H9 (cell line): Measurements from ENCODE around the gene PTTG1IP. TPM values are rescaled to one million over a fixed set of nuclear protein-coding genes. Genes with fewer than 3 reads are reported as not detected.

Experiments used
- DNase-seq: peaks from one replicate; pipeline ENCODE4 v3.0.0-alpha.2; 2017
- H2AFZ ChIP-seq: one replicate; pipeline ENCODE4 v1.6.1; 2013; ENCODE audit warnings: mild to moderate bottlenecking, low read length, control low read depth, moderate library complexity
- H2AK5ac ChIP-seq: 2 replicates; pipeline ENCODE4 v1.6.1; 2013; ENCODE audit warnings: low read length, control low read depth, mixed read lengths; ENCODE audit not compliant: insufficient read length
- H2BK120ac ChIP-seq: one replicate; pipeline ENCODE4 v1.6.1; 2013; ENCODE audit warnings: low read depth, mild to moderate bottlenecking, low read length, control low read depth, inconsistent platforms; ENCODE audit not compliant: poor library complexity, severe bottlenecking
- H2BK12ac ChIP-seq: 2 replicates; pipeline ENCODE4 v1.6.1; 2013; ENCODE audit warnings: low read length, control low read depth, mixed read lengths, low read depth; ENCODE audit not compliant: insufficient read length
- H2BK15ac ChIP-seq: 2 replicates; pipeline ENCODE4 v1.6.1; 2013; ENCODE audit warnings: low read depth, low read length, control low read depth
- H2BK20ac ChIP-seq: one replicate; pipeline ENCODE4 v1.6.1; 2013; ENCODE audit warnings: low read depth, mild to moderate bottlenecking, low read length, control low read depth, inconsistent platforms; ENCODE audit not compliant: poor library complexity, severe bottlenecking
- H2BK5ac ChIP-seq: 2 replicates; pipeline ENCODE4 v1.6.1; 2013; ENCODE audit warnings: low read length, control low read depth, mixed read lengths; ENCODE audit not compliant: insufficient read length
- H3K14ac ChIP-seq: 2 replicates; pipeline ENCODE4 v1.6.1; 2013; ENCODE audit warnings: low read length, control low read depth; ENCODE audit not compliant: insufficient read depth
- H3K18ac ChIP-seq: 2 replicates; pipeline ENCODE4 v1.6.1; 2013; ENCODE audit warnings: low read depth, mild to moderate bottlenecking, mixed read lengths, low read length, control low read depth; ENCODE audit not compliant: insufficient read length
- H3K23ac ChIP-seq: 2 replicates; pipeline ENCODE4 v1.6.1; 2013; ENCODE audit warnings: low read length, control low read depth, mixed read lengths, low read depth; ENCODE audit not compliant: insufficient read length
- H3K23me2 ChIP-seq: 2 replicates; pipeline ENCODE4 v1.6.1; 2013; ENCODE audit warnings: low read depth, mild to moderate bottlenecking, mixed read lengths, low read length, control low read depth; ENCODE audit not compliant: insufficient read length, poor library complexity, severe bottlenecking
- H3K27ac ChIP-seq: 2 replicates; pipeline ENCODE4 v1.5.1; 2013; ENCODE audit warnings: low read length, control low read depth, mixed read lengths, low read depth; ENCODE audit not compliant: insufficient read length
- H3K27me3 ChIP-seq: 2 replicates; pipeline ENCODE4 v1.6.1; 2013; ENCODE audit warnings: low read length, control low read depth, inconsistent platforms; ENCODE audit not compliant: insufficient read depth
- H3K4ac ChIP-seq: 2 replicates; pipeline ENCODE4 v1.6.1; 2013; ENCODE audit warnings: low read depth, mild to moderate bottlenecking, control low read depth, inconsistent platforms, low read length, moderate library complexity
- H3K4me1 ChIP-seq: 2 replicates; pipeline ENCODE4 v1.6.1; 2013; ENCODE audit warnings: low read length, control low read depth, inconsistent platforms; ENCODE audit not compliant: insufficient read depth
- H3K4me2 ChIP-seq: 2 replicates; pipeline ENCODE4 v1.6.1; 2013; ENCODE audit warnings: low read length, control low read depth, mixed read lengths; ENCODE audit not compliant: insufficient read length, insufficient read depth
- H3K56ac ChIP-seq: 2 replicates; pipeline ENCODE4 v1.6.1; 2013; ENCODE audit warnings: low read depth, mild to moderate bottlenecking, mixed read lengths, low read length, control low read depth; ENCODE audit not compliant: insufficient read length
- H3K79me1 ChIP-seq: 2 replicates; pipeline ENCODE4 v1.6.1; 2013; ENCODE audit warnings: low read depth, mild to moderate bottlenecking, moderate library complexity, low read length, control low read depth, inconsistent platforms; ENCODE audit not compliant: insufficient read depth, poor library complexity, severe bottlenecking
- H3K79me2 ChIP-seq: 2 replicates; pipeline ENCODE4 v1.6.1; 2013; ENCODE audit warnings: low read length, control low read depth, inconsistent platforms; ENCODE audit not compliant: insufficient read depth
- H3K9ac ChIP-seq: 2 replicates; pipeline ENCODE4 v1.6.1; 2013; ENCODE audit warnings: low read length, control low read depth, mixed read lengths; ENCODE audit not compliant: insufficient read length; ENCODE audit errors: extremely low read depth
- H3K9me3 ChIP-seq: one replicate; pipeline ENCODE4 v1.6.1; 2013; ENCODE audit warnings: low read depth, low read length, inconsistent platforms; ENCODE audit not compliant: control insufficient read depth
- H3T11ph ChIP-seq: one replicate; pipeline ENCODE4 v1.6.1; 2013; ENCODE audit warnings: mild to moderate bottlenecking, low read length, control low read depth, inconsistent platforms
- H4K20me1 ChIP-seq: one replicate; pipeline ENCODE4 v1.6.1; 2013; ENCODE audit not compliant: control insufficient read depth, insufficient read length, insufficient read depth
- H4K5ac ChIP-seq: 2 replicates; pipeline ENCODE4 v1.6.1; 2013; ENCODE audit warnings: low read depth, mild to moderate bottlenecking, mixed read lengths, low read length, control low read depth; ENCODE audit not compliant: insufficient read length
- H4K8ac ChIP-seq: replicated peaks from 2 replicates; pipeline ENCODE4 v1.6.1; 2013; ENCODE audit warnings: low read length, control low read depth, mixed read lengths, low read depth; ENCODE audit not compliant: insufficient read length
- H4K91ac ChIP-seq: 2 replicates; pipeline ENCODE4 v1.6.1; 2013; ENCODE audit warnings: low read depth, mild to moderate bottlenecking, moderate library complexity, mixed read lengths, low read length, control low read depth; ENCODE audit not compliant: insufficient read length
- H3K27ac Mint-ChIP-seq, 3 experiments: 2 replicates in 2 of 3; 3 replicates in 1 of 3; pipeline ENCODE4 v1.8.0; 2020 to 2021; ENCODE audit warnings: mixed read lengths in 3 of 3, mild to moderate bottlenecking in 1 of 3, moderate library complexity in 1 of 3
- H3K27me3 Mint-ChIP-seq: 2 replicates; pipeline ENCODE4 v1.8.0; 2021; ENCODE audit warnings: low read depth, mild to moderate bottlenecking, moderate library complexity, mixed read lengths
- H3K36me3 Mint-ChIP-seq, 3 experiments: 2 replicates in 2 of 3; 3 replicates in 1 of 3; pipeline ENCODE4 v1.8.0; 2020 to 2021; ENCODE audit warnings: low read depth in 3 of 3, mixed read lengths in 3 of 3; ENCODE audit not compliant: insufficient read depth in 1 of 3
- H3K4me1 Mint-ChIP-seq, 2 experiments: 2 replicates each; pipeline ENCODE4 v1.8.0; 2020; ENCODE audit warnings: mixed read lengths in 2 of 2
- H3K4me3 Mint-ChIP-seq, 2 experiments: 2 replicates in 1 of 2; 3 replicates in 1 of 2; pipeline ENCODE4 v1.8.0; 2020 to 2021; ENCODE audit warnings: mild to moderate bottlenecking in 2 of 2, mixed read lengths in 2 of 2, moderate library complexity in 1 of 2
- H3K9me3 Mint-ChIP-seq, 2 experiments: 2 replicates in 1 of 2; 3 replicates in 1 of 2; pipeline ENCODE4 v1.8.0; 2020; ENCODE audit warnings: mild to moderate bottlenecking in 2 of 2, mixed read lengths in 2 of 2, moderate library complexity in 1 of 2
- CTCF ChIP-seq: fragments of 200-600 bp; sonication (generic); conservative IDR thresholded peaks from 3 replicates; pipeline ENCODE4 v1.8.0; 2021; ENCODE audit warnings: antibody characterized with exemption, mild to moderate bottlenecking
- WGBS: extraction: QIAGEN DNeasy Blood & Tissue Kit; methylation state at CpG from one replicate; pipeline ENCODE4 v1.1.7; 2013; ENCODE audit warnings: missing lambda C conversion rate, low lambda C conversion rate, mixed read lengths; ENCODE audit not compliant: insufficient read length; ENCODE audit errors: extremely low coverage; 5-methylcytosine and 5-hydroxymethylcytosine counted together
- total RNA-seq: library from RNA; stranded (reverse); gene quantifications from 2 replicates; pipeline ENCODE4 v1.2.1, GENCODE V29; 2021

The PTTG1IP gene
- total RNA-seq, 1 experiment from 2014 or later: 107 TPM

DNA sequence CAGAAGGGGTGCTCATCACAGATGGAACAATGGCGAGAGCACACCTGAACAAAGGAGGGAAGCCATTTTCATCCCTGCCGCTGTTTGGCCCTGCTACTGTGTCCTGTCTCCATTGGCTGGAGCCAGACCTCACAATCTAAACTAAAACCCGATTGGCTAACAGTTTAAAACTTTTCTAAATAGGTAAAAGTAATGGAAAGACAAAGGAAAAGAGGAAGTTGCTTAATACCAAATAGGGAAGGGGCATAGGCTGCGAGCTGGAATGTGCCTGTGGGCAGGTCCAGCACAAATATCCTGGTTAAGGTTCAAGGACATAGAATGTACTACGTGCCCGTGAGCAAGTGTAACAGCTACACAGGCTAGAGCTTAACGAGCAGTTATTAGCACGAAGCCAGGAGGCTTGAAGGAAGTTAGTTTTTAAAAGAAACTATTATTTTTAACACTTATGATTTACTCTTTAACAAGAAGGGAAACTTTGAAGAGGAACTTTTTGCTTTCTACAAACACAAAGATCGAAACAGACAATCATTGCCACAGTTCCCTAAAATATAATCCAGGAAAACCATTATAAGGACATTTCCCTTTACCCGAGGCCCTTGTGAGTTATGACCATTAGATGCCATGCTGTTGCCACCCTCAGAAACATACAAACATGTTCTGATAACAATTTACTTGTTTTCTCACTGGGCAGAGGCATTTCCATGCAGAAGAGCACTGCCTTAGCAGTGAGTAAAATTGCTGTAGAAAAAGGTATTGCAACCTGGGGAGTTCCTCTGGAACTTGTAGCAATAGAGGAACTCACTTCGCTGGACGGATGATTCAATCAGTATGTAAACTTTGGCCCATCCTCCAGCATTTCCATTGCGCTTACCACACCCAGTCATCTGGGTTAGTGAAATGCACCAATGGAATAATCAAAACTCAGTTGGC, 4.8 kb upstream of the PTTG1IP start:
- no peaks in the 10 kb centered on the region; the same call in 1 of the 2 replicates for H3K27me3 ChIP-seq
- no peak overlapping the region for H2AK5ac ChIP-seq
- no peak overlapping the region for H3K27ac Mint-ChIP-seq
- no peaks in the 10 kb centered on the region; a peak in 1 of 5 replicates for H3K9me3 Mint-ChIP-seq
- H3K23me2 ChIP-seq: peaks cover 13% of the 10 kb centered on the region
- H3K79me2 ChIP-seq: no peaks in the 10 kb centered on the region
- no peak for DNase-seq
- no peak overlapping the region for H3K23ac ChIP-seq
- peaks cover 41% of the 10 kb centered on the region for H3K27me3 Mint-ChIP-seq
- no peak overlapping the region for H2BK5ac ChIP-seq
- no peak overlapping the region for H2BK15ac ChIP-seq
- H2AFZ ChIP-seq: no peak overlapping the region
- H3K18ac ChIP-seq: no peak overlapping the region
- no peaks in the 10 kb centered on the region for H3K4me1 ChIP-seq
- H2BK12ac ChIP-seq: no peak overlapping the region
- no peak overlapping the region for H3K4me3 Mint-ChIP-seq
- no peak overlapping the region for H3K27ac ChIP-seq
- H3K4me2 ChIP-seq: no peak overlapping the region
- H4K20me1 ChIP-seq: no peaks in the 10 kb centered on the region
- H3K9me3 ChIP-seq: no peaks in the 10 kb centered on the region
- no peak for TF ChIP-seq CTCF
- H2BK20ac ChIP-seq: no peak overlapping the region
- H3K36me3 Mint-ChIP-seq: peaks cover 0 to 3% (median 0%) of the 10 kb centered on the region in 3 experiments; a peak in 1 of 7 replicates
- H3K4me1 Mint-ChIP-seq: peaks cover 2 to 3% of the 10 kb centered on the region in 2 experiments
- WGBS: no CpG with 5 or more reads among the region's 13 CpGs
- H3T11ph ChIP-seq: no peak overlapping the region
- H3K14ac ChIP-seq: no peak overlapping the region
- no peak overlapping the region for H3K4ac ChIP-seq
- no peak overlapping the region for H4K8ac ChIP-seq
- no peak overlapping the region for H3K56ac ChIP-seq
- no peak overlapping the region for H4K5ac ChIP-seq
- no peak overlapping the region for H3K9ac ChIP-seq
- H3K79me1 ChIP-seq: no peaks in the 10 kb centered on the region
- H2BK120ac ChIP-seq: no peak overlapping the region
- no peak overlapping the region for H4K91ac ChIP-seq
